Esophagus muscularis mucosa (tissue), 4 donors: Measurements from ENCODE around the gene UBL5.

Experiments
- CTCF ChIP-seq, 3 experiments: fragments of 200-600 bp in 2 of 3; fragments of 450-650 bp in 1 of 3; sonication (generic) in 2 of 3; IDR thresholded peaks; one replicate each; pipeline ENCODE4 v1.5.1; 2017 to 2019; ENCODE audit warnings: antibody characterized with exemption in 3 of 3, mild to moderate bottlenecking in 2 of 3, moderate library complexity in 1 of 3
- EP300 ChIP-seq: sonication (generic); formaldehyde crosslinking; IDR thresholded peaks from one replicate; pipeline ENCODE4 v1.6.1; 2017; ENCODE audit warnings: antibody characterized with exemption
- POLR2A ChIP-seq: fragments of 450-650 bp; IDR thresholded peaks from one replicate; pipeline ENCODE4 v1.6.1; 2017; ENCODE audit warnings: antibody characterized with exemption, moderate library complexity, mild to moderate bottlenecking, low read depth
- POLR2AphosphoS5 ChIP-seq, 2 donors: sonication (generic); formaldehyde crosslinking; IDR thresholded peaks; one replicate each; pipeline ENCODE4 v1.6.1; 2017; ENCODE audit warnings: antibody characterized with exemption in 2 of 2

GRCh38 chr19:9782338-9782737 lies 45.4 kb upstream of the UBL5 start:
- no peak for TF ChIP-seq CTCF (IDR thresholded peaks at IDR 0.05)
- no peak for TF ChIP-seq POLR2AphosphoS5 (IDR thresholded peaks at IDR 0.05)
- no peak for TF ChIP-seq POLR2A
- TF ChIP-seq EP300 = no peak
